RWPE1 (cell line): ENCODE measurements around the gene PTPRR.

Experiments
- CTCF ChIA-PET: fragments of 350-600 bp; sonication (Branson Sonifier 250); formaldehyde crosslinking; extraction: SDS; loops from one replicate; lab custom pipeline; 2021; lab: Yijun Ruan, JAX
- POLR2A ChIA-PET: fragments of 400-600 bp; formaldehyde crosslinking; extraction: SDS; loops from one replicate; lab custom pipeline; 2020; ENCODE audit warnings: antibody characterized with exemption; ENCODE audit not compliant: low non-redundant PET; lab: Yijun Ruan, JAX
- DNase-seq: peaks from one replicate; pipeline ENCODE4 v3.0.0; 2012; ENCODE audit warnings: low spot score
- H3K27ac ChIP-seq: fragments of 450-650 bp; 2 replicates; pipeline ENCODE4 v1.5.1; 2017
- CTCF ChIP-seq: fragments of 450-650 bp; conservative IDR thresholded peaks from 2 replicates; pipeline ENCODE4 v1.5.1; 2017; ENCODE audit warnings: low read depth, mild to moderate bottlenecking

The PTPRR gene

GRCh38 chr12:70852416-70853150, 68.0 kb downstream of the PTPRR start:
- DNase-seq = no peak
- no peak for TF ChIP-seq CTCF
- no peak overlapping the region for H3K27ac ChIP-seq
- ChIA-PET CTCF (interaction anchor here (0.7 to 1.1 kb wide), 2 partner anchors 119 to 125 kb away, joined by 3 to 4 read pairs; no protein-coding TSS in a partner anchor), POLR2A (no interaction called here)

- DNase-seq = peak; percentile 28
- H3K27ac ChIP-seq = no peak overlapping the region
- TF ChIP-seq CTCF = 0 out of 2 replicates have a peak, but pooled peaks have one; percentile 7
- CTCF ChIA-PET = interaction anchor here (0.5 to 1.4 kb wide), 6 partner anchors 116 to 1023 kb away, joined by 3 to 15 read pairs (median 4); no protein-coding TSS in a partner anchor
- POLR2A ChIA-PET = no interaction called here
Observed at GRCh38 chr12:70849265-70849960, 71.1 kb downstream of the PTPRR start.

GRCh38 chr12:70847871-70848270, 72.7 kb downstream of the PTPRR start:
- ChIA-PET CTCF (no interaction called here), POLR2A (no interaction called here)
- TF ChIP-seq CTCF = no peak
- no peak for DNase-seq
- no peak overlapping the region for H3K27ac ChIP-seq

GRCh38 chr12:70845268-70845667, 75.3 kb downstream of the PTPRR start:
- no peak for TF ChIP-seq CTCF
- no peak for DNase-seq
- CTCF ChIA-PET = interaction anchor here (0.6 kb wide), 1 partner anchor 112 kb away, joined by 6 read pairs; no protein-coding TSS in a partner anchor
- POLR2A ChIA-PET = no interaction called here
- H3K27ac ChIP-seq = no peak overlapping the region

- no peak for TF ChIP-seq CTCF
- H3K27ac ChIP-seq = no peak overlapping the region
- DNase-seq = no peak
- POLR2A ChIA-PET = no interaction called here
- CTCF ChIA-PET = no interaction called here
Observed at GRCh38 chr12:70843363-70843762, 77.2 kb downstream of the PTPRR start.

- no peak for TF ChIP-seq CTCF
- ChIA-PET POLR2A (no interaction called here), CTCF (interaction anchor here (0.7 kb wide), 1 partner anchor 963 kb away, joined by 3 read pairs; no protein-coding TSS in a partner anchor)
- no peak for DNase-seq
- no peak overlapping the region for H3K27ac ChIP-seq
Observed at GRCh38 chr12:70842942-70843341, 77.6 kb downstream of the PTPRR start.
